HG02798 (cell line): ENCODE results near the gene HTR4.
"Not testable (repeated sequence)": the region's sequence is repeated elsewhere in the genome, so short reads cannot be mapped to it uniquely, and the experiment has no call there.

Source experiments
- ATAC-seq: cut with Tn5 transposase; IDR thresholded peaks from one replicate; pipeline ENCODE4 v1.9.1; 2021; ENCODE audit warnings: mild to moderate bottlenecking; ENCODE audit not compliant: unreplicated experiment, poor library complexity

HTR4 gene

DNA sequence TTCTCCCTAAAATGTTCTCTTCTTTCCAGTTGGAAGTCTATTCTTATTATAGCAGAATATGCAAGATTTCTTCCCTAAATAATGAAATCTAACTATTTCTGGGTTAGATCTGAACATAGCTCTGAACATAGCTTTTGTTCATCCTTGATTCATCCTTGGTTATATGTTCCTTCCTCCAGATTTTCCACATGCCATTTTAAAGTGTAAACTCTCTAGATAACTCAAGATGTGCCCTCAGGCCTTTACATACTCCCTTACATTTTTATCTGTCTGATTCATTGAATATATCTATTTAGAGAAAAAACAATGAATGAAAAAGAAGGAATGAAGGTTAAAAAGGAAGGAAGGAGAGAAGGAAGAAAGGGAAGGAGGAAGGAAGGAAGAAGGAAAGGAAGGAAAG is 169.7 kb downstream of the HTR4 start:
- ATAC-seq = no peak

DNA sequence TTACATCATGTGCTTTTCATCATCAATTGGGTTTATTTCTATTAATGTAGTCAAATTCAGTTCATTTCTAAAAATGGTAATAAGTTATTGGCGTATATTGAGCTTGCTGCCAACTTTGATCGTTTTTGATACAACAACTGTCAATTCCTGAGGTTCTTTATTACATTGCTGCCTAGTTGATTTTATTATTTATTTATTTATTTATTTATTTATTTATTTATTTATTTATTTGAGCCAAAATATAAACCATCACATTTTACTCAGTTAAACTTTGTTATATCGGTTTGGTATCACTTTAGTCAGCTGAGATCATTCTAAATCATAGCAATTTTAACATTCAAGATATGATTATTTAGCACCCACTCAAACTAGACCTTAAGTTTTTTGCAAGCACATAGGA is 170.6 kb downstream of the HTR4 start:
- ATAC-seq = no peak

DNA sequence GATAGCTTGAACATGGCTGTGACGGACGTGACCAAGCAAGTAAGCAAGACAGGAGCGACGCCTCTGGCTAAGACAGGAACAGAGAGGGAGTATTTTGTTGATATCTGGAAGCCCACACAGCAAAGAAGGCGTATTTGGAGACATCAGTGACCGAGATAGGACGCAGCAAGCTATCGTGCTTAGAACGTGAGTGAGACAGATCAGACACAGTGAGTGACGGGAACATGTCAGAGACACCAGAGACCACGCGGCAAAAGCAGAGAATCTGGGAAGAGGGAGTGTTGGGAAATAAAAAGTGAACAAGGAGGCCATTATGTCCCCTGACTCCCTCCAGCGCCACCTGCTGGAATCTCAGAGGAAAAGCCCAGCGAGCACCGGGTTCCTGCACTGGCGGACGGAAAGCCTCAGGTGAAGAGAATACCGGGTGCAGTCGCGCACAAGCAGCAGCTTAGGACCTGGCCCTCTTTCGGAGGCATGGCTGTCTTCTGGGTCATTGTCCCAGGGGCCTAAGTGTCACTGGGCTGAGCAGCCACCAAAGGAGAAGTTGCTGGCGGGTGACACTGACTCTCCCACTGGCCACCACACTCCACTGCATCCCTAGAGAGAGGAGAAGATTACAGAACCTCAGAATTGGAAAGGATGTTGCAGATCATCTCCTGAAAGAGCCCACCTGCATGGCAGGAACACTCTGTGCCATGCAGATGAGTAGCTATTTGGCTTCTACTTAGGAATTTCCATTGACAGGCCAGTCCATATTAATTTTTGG is 171.4 kb downstream of the HTR4 start:
- peak; percentile 84 for ATAC-seq

DNA sequence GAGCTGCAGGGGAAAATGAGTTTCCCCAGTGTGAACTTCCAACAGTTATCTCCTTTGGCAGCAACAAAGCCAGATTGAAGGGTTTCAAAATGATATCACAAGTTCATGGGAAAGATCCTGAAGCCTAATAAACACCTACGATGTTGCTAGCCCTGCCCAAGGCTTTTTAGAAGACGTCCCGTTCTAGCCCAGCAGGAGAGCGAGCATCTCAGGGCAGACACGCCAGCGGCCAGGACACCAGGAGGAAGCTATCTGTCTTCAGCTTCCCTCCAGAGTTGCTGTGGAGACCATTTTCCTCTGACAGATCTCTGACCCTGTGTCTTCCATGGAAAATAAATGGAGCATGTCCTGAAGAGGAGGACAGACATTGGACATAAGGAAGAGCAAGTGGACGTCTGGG is 172.1 kb downstream of the HTR4 start:
- ATAC-seq = no peak

DNA sequence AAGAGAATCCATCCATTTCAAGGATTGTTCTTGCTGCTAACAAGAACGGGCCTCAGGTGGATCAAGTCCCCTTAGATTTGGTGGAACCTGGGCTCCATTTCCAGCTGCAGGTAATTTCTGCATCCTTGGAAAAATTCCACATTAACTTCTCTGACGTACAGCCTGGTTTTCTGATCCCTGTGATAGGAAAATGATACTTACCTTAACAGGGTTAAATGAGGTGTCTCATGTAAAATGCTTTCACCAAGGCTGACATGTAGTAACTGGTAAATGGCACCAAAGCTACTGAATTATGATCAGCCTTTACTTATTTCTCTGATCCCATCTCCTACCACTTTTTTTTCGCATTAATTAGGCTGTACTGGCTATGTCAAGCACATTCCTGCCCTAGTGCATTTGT is 176.9 kb downstream of the HTR4 start:
- no peak for ATAC-seq

DNA sequence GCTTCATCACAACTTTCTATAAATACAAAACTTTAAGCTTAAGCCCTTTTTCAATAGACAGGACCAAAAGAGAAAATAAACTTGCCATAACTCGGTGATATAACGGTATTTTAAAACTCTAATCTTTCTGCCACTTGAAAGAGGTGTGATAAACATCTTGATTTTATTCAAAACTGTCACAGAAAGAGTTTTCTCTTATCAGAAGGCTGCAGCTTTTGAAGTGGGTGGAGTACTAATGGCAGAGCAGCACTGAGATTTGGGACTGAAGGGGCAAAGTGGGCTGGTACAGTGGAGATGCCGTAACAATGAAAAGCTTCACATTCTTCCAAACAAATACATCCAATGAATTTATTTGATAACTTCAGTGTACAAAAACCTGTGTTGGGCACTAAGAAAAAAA is 178.0 kb downstream of the HTR4 start:
- no peak for ATAC-seq

DNA sequence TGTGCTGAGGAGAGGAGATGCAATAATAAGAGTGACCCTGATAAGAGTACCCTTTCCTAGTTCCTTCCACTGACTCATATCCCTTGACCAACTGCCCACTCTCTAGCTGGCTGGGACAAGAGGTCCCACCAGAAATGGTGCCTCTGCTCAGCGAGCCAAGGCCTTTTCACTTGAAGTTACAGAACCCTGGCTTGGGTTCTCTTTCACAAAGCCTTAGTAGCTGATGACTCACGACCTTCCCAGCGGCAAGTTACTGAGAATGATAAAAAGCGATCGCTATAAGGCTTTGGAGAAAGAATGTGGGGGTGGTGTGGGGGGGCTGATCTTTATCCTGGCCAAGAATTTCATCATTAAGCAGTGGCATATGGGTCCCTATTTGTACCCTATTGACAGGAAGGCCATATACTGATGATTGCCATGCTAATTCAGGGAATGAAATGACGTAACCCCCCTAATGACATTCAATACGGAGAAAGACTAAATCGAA is 180.3 kb downstream of the HTR4 start:
- ATAC-seq = no peak

DNA sequence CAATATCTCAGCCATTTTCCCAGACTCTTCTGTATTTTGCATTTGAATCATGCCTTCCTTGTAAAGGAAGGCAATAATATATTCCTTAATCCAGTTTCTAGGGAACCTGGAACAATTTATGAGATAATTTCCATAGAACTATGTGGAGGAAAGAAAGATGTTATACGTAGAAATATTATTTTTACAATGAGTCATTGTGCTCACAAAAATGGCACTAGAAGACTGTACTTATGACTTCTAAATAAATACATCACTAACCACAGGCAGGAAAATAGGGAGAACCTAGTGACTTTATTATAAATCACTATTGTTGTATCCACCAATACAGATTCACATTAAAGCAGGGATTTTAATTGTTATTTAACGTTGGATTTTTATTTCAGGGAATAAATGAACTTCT is 182.9 kb downstream of the HTR4 start:
- ATAC-seq = no peak

DNA sequence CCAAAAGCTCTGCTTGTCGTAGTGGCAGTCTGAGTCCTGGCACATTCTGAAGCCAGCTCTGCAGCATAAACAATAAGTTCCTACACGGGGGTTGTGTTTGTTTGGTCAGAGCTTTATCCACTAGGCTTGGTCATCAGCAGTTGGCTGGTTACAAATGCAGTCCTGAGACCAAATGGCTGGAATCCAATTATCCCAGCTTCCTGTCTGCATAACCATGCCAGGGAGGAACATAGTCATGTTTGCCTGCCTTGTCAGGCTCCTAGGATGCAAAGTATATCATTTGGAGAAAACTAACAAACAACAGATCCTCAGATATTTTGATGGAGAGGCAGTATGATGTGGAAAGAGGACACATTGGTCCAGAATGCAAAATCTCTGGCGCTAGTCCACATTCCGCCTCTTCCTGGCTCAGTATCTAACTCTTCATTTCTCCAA is 184.8 kb downstream of the HTR4 start:
- no peak for ATAC-seq

DNA sequence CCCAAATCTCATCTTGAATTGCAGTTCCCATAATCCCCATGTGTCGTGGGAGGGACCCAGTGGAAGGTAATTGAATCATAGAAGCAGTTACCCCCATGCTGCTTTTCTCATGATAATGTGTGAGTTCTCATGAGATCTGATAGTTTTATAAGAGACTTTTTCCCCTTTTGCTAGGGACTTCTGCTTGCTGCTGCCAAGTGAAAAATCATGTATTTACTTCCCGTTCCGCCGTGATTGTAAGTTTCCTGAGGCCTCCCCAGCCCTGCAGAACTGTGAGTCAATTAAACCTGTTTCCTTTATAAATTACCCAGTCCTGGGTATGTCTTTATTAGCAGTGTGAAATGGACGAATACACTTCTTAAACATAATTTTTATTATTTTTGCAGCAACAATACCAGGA is 185.6 kb downstream of the HTR4 start:
- ATAC-seq = not testable (repeated sequence)

DNA sequence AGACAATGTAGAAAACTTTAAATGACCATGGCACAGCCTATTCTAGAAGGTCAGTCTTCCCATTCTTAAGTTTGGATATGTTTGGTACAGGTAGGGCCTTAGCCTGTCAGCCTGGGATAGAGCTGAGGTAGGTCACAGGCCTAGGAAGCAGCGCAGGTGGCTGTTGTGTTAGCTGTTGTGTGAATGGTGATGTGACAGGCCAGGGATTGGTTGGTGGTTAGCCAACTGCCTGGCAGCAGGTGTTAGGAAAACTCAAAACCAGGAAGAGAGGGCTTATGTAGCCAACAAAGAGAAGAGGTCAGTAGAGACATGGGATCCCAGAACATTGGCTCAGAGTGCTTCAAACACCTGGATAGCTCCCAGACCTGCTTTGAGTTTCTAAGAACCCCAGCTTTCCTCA is 186.4 kb downstream of the HTR4 start:
- ATAC-seq = no peak

DNA sequence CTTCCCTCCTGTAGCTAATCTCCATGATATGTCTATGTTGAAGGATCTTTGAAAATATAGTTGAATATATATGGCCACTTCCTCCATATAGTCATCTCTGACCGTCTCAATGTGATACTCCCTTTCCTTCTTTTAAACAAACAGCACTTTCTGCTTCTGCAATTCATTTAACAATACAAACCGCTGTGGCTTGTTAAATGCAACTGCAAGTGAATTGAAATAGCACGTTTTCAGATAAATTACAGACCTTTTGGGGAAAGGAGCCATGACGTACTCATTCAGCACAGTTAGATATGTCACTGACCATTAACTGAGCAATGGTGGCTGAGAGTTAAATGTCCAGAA is 188.1 kb downstream of the HTR4 start:
- no peak for ATAC-seq

DNA sequence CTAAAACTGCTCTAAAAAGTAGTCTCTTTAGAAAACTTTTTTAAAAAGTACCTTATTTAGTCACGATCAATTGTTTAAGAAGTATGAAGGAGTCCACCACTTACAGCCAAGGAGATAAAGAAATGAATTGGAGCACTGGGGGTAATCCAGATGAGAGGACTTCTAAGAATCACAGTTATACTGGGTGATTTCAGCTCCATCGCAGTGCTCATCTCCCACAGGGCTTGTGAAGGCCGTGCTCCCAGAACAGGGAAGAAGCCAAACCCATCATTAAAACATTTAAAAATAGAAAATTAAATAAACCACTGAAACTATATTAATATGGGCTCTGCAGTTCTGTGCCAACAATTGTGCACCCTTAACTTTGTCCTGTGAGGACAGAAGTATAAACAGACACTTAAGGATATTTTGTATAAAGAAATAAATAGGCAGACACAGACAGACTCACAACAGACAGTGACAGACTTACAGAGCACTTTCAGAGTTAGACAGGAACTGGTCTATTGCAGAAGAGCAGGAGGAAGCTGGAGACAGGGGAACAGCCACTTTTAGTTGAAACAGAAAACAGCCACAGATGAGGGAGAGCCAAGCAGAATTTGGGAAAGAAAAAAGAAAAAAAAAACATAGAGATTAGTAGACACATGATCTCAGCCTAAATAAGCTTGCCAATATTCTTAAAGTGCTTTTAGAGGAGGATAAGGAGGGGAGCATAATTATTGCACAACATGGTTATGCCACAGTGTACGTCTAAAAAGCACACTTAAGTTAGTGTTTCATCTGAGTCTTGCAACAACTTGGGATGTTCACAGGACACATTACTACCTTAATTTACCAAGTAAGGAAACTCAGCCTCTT is 188.7 kb downstream of the HTR4 start:
- no peak for ATAC-seq

DNA sequence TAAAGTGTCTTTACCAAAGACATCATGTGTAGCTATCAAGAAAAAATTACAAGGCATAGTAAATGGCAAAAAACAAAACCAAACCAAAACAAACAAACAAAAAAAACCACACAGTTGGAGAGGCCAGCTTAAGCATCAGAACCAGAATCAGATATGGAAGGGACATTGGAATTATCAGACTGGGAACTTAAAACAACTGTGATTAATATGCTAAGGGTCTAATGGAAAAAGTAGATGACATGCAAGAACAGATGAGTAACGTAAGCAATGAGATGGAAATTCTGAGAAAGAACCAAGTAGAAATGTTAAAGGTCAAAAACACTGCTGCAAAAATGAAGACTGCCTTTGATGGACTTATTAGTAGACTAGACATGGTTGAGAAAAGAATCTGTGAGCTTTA is 194.7 kb downstream of the HTR4 start:
- ATAC-seq = no peak

DNA sequence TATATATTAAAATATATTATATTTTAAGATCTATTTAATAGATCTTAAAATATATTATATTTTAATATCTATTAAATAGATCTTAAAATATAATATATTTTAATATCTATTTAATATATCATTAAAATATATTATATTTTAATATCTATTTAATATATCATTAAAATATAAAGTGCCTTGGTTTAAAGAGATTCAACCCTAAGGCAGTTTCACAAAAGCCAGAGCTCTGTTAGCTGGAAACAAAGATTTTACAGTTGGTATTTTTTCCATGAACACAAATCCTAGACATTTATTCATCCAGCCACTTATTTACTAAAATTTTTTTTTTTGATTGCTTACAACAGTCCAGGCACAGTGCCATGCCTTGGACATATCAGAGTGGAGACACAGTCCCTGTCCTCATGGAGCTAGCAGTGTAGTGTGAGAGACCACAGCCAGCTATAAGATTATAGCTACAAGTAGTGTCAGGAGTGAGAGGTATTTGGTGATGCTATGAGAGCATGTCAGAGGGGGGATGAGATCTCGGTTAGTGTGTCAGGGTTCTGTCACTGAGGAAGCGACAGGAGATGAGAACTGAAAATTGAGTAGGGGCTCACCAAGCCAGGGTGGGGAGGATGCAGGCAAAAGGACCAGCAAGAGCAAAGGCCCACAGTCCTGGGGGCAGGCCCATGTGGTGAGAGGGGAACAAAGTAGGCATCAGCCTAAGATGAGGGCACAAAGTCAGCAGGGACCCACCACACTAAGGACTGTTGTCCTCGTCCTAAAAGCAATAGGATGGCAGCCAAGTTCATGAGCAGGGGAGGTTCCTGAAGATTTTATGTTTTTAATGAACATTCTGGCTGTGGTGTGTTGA is 196.1 kb downstream of the HTR4 start:
- ATAC-seq = no peak

DNA sequence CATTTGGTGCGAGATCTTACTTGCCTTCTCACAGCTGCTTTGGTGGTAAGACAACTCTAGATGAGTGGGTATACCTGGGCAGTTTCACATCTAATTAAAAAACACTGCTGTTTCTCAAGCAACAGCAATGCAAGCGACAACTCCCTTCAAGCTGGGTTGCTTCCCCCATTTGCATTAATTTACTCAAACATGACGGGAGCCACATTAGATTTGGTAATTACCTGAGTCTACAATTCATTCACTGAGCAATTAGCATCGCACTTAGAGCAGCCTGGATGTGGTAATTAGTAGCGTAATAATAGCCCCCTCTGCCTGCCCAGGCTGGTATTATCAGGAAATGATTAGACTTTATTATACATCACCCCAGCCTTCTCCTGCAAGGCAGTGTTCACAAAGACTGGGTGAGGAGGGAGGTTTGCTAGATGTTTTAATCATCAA is 197.1 kb downstream of the HTR4 start:
- ATAC-seq = peak; percentile 60

DNA sequence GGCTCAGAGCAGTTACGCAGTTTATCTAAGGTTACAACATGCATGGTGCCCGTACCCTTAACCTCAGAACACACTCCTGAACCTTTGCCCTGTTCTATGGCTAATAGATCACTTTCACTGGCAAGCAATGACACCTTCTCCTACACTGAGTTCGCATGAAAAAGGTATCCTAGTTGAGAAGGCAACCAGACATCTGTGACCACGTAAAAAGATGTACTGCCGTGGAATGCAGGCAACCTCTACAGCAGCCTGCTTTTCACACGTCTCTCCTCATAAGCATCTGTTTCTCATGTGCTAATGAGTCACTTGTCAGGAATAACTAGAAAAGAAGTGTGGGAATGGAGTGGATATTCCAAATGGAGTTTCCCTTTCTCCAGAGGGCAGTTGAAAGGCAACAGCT is 199.1 kb downstream of the HTR4 start:
- no peak for ATAC-seq

DNA sequence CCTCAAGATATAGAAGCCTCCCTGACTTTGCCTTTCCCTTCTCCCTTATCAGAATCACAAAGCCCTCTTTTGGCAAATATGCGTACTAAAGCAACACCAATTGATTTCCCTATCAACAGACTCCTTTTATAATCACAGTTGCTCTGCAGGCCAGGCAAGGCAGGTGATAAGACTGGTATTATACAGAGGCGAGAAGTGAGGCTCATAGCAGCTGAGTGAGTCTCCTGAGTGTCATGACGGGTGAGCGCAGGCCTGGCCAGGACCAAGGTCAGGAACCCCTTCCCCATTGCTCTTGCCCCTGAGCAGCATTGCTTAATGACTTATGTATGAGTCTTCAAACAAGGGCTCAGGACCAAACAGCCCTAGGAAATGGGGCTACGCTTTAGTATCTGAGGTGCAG is 199.8 kb downstream of the HTR4 start:
- ATAC-seq = no peak

DNA sequence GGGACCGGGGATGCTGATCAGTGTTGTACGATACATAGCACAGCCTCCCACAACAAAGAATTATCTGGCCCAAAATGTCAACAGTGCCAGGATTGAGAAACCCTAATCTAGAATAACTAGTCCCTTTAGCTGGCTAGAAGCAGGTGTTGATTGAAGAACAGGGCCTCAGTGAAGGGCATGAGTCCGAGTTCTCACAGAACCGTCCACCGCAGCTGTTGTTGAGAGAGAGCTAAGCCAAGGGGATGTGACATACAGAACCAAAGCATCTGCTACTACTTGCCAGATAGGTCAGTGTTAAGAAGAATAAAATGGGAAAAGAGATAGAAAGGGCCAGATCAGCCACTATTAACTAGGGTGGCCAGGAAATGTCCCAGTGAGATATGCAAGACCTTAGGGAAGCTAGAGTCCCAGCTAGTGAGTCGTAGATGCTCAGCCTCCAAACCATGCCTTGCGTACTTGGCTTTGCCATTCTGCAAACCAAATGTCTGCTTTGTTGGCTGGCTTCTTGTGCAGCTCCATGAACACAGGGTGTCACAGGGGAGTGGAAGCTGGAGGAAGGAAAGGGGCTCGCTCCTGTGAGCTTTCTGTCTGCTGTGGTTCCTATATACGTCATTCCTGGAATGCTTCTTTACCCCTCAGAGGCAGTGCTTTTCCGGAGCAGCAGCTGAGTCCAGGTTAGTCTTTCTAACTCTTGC is 201.7 kb downstream of the HTR4 start:
- no peak for ATAC-seq

DNA sequence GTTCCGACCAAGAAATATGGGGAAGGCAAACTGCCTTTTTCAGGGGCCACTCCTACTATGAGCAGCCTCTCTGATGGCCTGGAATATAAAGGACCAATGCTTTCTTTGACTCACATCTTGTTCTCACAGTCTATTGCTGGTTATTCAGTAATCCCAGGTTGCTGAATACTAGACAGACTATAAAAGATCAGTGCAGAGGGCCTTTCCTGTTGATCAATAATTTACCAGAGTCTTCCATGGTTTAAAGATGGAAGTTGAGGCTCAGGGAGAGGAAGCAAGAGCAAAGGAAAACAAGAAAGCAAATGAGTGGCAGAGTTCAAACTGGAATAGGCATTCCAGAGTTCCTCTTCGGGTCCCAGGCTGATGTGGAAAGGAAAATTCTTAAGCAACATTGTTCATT is 207.7 kb downstream of the HTR4 start:
- ATAC-seq = no peak
